Raji (cell line): ENCODE results near the gene FSIP2.

Experiments used
- POLR2A ChIP-seq: IDR thresholded peaks from 2 replicates; pipeline ENCODE4 v1.6.1; 2011; ENCODE audit warnings: low read depth, low read length, control low read depth; ENCODE audit not compliant: insufficient read depth

FSIP2 gene

DNA sequence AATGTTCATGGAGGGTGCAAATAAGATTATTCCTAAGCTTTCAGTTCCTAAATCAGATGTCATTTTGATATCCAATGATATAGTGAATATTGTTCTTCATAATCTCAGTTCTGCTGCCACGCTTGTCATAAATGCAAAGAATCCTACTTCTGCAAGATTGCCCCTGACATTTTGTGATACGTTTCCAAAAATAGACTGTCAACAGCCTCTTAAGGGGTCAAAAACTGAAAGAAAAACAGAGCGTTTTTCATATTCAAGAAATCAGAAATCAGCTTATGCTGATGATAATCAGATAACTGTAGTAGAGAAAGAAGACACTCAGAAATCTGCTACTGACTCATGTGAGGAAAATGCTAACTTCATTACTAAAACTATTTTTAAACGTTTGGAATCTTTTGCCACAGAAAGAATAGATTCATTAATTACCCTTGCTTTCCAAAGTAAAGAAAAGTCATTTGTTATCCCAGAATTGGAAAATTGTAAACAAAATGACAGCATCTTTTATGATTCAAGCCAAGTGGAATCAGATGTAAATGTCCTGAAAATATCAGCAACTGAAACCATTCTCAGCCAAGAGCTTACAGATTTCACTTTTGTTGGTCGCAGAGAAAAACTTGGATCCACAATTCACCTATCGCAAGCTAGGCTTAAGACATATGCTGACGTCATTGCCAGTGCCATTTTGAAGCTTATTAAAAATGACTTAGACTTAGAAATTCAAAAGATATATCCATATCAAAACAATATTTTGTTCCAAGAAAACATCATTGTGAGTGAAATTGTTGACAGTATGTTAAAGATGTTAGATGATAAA lies 55.1 kb downstream of the FSIP2 start:
- TF ChIP-seq POLR2A, result no peak

DNA sequence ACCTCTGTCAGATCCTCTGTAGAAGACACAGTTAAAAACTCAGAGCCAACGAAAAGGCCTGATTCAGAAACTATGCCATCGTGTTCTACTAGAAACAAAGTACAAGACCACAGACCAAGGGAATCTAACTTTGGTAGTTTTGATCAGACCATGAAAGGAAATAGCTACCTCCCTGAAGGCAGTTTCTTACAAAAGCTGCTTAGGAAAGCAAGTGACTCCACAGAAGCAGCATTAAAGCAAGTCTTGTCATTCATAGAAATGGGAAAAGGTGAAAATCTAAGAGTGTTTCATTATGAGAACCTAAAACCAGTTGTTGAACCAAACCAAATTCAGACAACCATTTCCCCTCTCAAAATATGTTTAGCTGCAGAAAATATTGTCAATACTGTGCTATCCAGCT lies 58.2 kb downstream of the FSIP2 start:
- TF ChIP-seq POLR2A, result no peak

DNA sequence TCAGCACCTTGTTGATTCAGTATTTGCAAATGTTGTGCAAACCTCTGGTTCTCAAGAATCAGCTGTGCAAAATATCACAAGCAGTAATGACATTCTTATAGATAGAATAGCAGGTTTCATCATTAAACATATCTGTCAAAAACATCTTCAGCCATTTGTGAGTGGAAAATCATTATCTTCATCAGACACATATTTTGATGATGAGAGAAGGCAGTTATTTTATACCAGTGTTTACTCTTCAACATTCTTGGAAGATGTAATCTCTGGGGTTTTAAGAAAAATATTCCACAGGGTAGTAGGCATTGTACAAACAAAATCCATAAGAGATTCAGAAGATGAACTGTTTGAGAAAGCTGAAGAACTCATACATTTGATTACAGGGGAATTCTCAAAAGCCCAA lies 64.3 kb downstream of the FSIP2 start:
- TF ChIP-seq POLR2A, result no peak

DNA sequence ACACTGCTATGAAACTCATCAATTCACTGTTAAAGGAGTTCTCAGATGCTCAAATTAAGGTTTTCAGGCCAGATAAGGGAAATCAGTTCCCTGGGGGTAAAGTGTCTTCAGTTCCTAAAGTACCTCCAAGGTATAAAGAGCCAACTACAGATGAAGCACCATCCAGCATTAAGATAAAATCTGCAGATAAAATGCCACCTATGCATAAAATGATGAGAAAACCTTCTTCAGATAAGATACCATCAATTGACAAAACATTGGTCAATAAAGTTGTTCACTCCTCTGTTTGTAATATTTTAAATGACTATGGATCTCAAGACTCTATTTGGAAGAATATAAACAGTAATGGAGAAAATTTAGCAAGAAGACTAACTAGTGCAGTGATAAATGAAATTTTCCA lies 68.2 kb downstream of the FSIP2 start:
- TF ChIP-seq POLR2A, result no peak

DNA sequence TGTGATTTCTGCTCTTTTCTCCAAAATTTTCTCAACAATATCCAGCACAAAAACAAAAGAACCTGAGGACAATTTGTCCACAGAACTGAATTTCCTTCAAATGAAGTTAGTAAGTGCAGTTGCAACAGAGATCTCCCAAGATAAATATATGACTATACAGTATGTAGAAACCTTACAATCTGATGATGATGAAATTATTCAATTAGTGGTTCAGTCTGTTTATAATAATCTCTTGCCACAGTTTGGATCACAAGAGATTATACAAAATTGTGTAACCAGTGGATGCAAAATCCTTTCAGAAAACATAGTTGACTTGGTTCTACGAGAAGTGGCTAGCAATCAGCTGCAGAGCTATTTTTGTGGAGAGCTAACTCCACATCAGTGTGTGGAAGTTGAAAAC lies 68.7 kb downstream of the FSIP2 start:
- TF ChIP-seq POLR2A, result no peak

DNA sequence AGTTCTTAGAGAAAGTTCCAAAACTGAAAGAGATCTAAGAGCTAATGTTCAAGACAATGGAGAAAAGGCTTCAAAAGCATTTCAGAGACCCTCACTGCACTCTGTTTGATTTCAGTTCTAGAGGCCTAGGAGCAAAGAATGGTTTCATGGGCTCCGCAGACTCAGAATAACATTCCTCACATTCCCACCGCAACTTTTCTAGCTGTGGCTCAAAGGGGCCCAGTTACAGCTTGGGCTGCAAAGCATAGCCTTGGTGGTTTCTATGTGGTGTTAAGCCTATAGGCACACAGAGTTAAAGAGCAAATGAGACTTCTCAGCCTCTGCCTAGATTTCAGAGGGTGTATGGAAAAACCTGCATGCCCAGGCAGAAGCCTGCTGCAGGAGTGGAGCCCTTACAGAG lies 73.0 kb downstream of the FSIP2 start:
- TF ChIP-seq POLR2A, result no peak

DNA sequence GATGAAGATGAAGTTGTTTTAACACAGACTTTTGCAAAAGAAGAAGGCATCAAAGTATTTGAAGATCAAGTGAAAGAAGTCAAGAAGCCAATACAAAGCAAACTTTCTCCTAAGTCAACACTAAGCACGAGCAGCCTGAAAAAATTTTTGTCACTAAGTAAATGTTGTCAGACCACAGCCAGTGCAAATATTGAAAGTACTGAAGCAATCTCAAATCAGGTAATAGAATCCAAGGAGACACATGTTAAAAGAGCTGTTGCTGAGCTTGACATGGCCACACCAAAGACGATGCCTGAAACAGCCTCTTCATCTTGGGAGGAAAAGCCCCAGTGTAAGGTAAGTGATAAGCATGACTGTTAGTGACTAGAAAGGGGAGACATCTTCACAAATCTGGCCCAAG lies 75.1 kb downstream of the FSIP2 start:
- no peak for TF ChIP-seq POLR2A

DNA sequence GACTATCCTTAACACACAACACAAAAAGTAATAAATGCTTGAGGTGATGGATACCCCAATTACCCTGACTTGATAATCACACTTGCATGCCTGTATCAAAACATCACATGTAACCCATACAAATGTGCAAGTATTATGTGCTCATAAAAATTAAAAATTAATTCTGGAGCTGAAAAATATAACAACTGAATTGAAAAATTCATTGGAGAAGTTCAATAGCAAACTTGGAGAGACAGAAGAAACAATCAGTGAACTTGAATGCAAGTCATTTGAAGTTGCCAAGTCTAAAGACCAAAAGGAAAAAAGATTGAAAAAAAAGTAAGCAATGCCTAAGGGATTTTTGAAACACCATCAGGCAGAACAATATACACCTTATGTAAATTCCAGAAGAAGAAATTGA lies 79.4 kb downstream of the FSIP2 start:
- no peak for TF ChIP-seq POLR2A

DNA sequence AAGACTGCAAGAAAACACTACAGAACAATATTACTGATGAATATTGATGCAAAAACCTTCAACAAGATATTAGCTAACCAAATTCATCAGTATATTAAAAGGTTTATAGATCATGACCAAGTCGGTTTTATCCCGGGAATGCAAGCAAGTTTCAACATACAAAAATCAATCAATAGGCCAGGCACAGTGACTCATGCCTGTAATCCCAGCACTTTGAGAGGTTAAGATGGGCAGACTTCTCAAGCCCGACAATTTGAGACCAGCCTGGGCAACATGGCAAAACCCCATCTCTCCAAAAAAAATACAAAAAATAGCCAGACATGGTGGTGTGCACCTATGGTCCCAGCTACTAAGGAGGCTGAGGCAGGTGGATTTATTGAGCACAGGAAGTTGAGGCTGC lies 82.9 kb downstream of the FSIP2 start:
- no peak for TF ChIP-seq POLR2A

DNA sequence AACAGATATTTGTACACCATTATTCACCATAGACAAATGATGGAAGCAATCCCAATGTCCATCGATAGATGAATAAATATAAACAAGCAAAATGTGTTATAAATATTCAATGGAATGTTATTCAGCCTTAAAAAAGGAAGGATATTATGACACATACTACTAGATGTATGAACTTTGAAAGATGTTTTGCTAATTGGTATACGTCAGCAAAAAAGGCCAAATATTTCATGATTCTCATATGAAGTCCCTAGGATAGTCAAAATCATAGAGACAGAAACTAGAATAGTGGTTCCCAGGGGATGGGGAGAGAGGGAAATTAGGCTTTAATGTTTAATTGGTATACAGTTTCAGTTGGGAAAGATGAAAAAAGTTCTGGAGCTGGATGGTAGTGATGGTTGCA lies 85.2 kb downstream of the FSIP2 start:
- no peak for TF ChIP-seq POLR2A

DNA sequence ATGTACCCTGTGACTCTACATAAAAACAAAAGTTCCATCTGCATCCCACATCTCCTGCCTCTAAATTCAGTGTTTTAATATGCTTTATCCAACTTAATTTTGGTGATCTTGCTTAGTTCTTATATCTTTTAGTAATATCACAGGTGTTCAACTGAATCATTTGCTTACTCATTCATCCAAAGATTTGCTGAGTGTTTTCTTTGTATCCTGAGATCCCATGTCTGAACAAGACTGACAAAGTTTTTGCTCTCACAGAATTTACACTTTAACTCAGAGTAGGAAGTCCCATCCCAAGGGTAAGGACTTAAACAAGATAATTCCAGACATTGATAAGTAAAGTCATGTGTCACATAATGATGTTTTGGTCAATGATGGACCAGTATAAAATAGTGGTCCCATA lies 87.0 kb downstream of the FSIP2 start:
- TF ChIP-seq POLR2A, result no peak

DNA sequence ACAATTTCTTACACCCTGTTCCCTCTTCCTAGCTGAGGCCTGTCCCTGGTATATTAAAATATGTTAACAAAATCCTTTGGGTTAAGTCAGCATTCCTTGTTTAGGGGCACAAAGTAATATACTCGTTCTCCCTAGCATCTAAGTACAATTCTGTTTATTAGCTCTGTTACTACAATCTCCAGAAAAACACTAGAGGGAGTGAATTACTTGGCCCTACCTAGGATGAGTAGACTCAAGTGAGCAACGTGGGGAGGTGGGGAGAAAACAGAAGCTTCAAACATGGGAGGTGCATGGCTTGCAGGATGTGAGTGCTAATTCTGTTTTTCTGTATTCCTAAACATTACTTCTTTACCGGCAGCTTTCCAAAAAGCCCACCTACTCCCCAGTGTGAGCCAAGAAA lies 89.7 kb downstream of the FSIP2 start:
- TF ChIP-seq POLR2A, result no peak

DNA sequence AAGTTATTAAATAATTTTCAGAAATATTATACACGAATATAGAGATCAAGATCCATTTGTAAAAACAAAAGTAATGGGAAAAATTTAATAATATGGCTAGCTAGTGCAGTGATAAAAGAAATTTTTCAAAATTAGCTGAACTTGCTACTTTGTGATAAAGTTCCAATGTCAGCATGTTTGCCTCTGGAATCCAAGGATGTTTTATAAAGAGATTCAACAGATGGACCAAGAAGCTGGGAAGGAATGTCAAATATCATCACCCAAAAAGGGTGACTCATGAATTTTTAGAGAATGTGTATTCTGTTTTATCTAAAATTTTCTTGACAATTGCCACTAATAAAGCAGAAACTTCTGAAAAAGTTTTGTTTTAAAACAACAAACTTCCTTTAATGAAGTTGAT lies 95.3 kb downstream of the FSIP2 start:
- TF ChIP-seq POLR2A, result no peak

DNA sequence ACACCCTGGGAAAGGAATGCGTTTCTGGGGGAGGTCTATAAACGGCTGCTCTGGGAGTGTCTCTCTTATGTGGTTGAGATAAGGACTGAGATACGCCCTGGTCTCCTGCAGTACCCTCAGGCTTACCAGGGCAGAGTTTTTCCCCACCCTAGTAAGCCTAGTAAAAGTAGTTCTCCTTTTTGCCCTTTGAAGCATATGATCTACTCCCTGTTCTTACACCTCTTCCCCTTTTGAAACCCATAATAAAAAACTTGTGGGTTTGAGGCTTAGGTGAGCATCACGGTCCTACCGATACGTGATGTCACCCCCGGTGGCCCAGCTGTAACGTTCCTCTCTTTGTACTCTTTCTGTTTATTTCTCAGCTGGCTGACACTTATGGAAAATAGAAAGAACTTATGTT lies 97.4 kb downstream of the FSIP2 start:
- TF ChIP-seq POLR2A, result no peak

DNA sequence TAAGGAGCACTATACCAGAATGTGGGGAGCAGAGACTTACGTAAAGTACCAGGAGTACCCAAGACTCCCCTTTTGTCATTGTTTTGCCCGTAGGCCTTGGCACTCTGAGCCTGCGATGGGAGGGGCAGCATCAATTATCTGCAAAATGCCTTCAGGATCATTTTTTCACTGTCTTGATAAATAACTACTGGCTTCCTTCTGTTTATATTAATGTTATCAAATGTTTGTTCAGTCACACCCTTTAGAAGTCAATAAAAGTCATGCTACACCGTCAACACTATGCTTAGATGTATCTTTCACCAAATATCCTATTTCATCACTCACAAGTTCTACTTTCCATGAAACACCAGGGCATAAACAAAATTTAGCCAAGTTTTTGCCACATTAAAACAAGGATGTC lies 116.3 kb downstream of the FSIP2 start:
- TF ChIP-seq POLR2A, result no peak

DNA sequence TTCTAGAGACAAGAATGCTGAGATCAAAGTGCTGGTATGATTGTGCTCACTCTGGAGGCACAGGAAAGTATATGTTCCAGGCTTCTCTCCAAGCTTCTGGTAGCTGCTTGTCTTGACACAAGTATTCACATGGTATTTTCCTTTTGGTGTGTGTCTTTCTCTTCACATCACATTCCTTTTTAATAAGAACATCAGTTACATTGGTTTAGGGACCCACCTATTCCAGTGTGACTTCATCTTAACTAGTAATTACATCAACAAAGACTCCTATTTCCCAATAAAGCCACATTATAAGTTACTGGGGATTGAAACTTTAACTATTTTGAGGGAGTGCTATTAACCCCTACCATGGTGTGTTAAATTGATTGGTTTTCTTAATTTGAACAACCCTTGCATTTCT lies 119.1 kb downstream of the FSIP2 start:
- TF ChIP-seq POLR2A, result no peak

DNA sequence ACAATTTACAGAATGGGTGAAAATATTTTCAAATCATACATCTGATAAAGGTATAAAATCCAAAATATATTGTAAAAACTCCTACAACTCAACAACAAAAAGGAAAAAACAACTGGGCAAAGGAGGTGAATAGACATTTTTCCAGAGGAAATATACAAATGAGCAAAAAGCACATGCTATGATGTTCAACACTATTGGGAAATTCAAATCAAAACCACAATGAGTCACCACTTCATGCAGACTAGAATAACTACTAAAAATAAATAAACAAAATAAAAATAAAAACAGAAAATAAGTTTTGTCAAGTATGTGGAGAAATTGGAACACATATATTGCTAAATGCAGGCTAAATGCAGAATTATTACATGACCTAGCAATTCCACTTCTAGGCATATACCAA lies 120.9 kb downstream of the FSIP2 start:
- TF ChIP-seq POLR2A, result no peak

DNA sequence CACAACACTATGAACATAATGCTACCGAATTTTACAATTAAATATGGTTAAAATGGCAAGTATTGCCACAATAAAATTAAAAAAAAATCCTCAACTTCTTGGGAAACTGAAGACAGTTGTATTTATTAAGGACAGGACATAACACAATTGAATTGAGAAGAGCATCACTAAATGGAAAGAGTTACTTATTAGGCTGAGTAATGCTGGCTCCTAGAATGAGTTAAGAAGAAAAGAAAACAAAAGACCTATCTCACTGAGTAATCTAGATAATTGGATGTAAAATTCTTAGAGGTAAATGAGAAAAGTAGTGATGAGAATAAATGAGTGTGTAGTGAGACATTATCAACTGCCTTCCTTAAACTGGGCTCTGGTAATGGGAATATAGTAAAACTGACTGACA lies 121.7 kb downstream of the FSIP2 start:
- TF ChIP-seq POLR2A, result no peak
